SK-N-SH treated with all-trans-retinoic acid at 6 μM for 48 hours (cell line): ENCODE results near the gene MTHFS.

ENCODE experiments used
- ATAC-seq: fragments of 200-7000 bp; cut with Tn5 transposase; 3 replicates; pipeline ENCODE4 v1.9.1; 2020; ENCODE audit warnings: mild to moderate bottlenecking, moderate library complexity
- ARNTL ChIP-seq: fragments of 450-650 bp; formaldehyde crosslinking; IDR thresholded peaks from 2 replicates; pipeline ENCODE4 v1.5.0; 2020; ENCODE audit warnings: low read depth, mild to moderate bottlenecking, moderate library complexity, borderline replicate concordance
- BACH2 ChIP-seq: fragments of 250-450 bp; sonication (Bioruptor Pico); IDR thresholded peaks from 2 replicates; pipeline ENCODE4 v1.9.0; 2021; ENCODE audit warnings: mild to moderate bottlenecking, borderline replicate concordance
- CSDC2 ChIP-seq: fragments of 250-450 bp; sonication (Bioruptor Pico); IDR thresholded peaks from 2 replicates; pipeline ENCODE4 v1.5.0; 2020; ENCODE audit warnings: mild to moderate bottlenecking, moderate library complexity
- ESRRG ChIP-seq: fragments of 250-450 bp; sonication (Bioruptor Pico); IDR thresholded peaks from 2 replicates; pipeline ENCODE4 v1.6.1; 2021; ENCODE audit warnings: mild to moderate bottlenecking
- GLIS3 ChIP-seq: fragments of 250-450 bp; sonication (Bioruptor Pico); IDR thresholded peaks from 2 replicates; pipeline ENCODE4 v1.5.0; 2020; ENCODE audit warnings: mild to moderate bottlenecking, moderate library complexity
- ISL1 ChIP-seq: fragments of 250-450 bp; sonication (Bioruptor Pico); IDR thresholded peaks from 2 replicates; pipeline ENCODE4 v2.1.2; 2022; ENCODE audit warnings: mild to moderate bottlenecking, moderate library complexity
- OSR1 ChIP-seq: fragments of 250-450 bp; sonication (Bioruptor Pico); IDR thresholded peaks from 2 replicates; pipeline ENCODE4 v1.8.0; 2022; ENCODE audit warnings: moderate library complexity, mild to moderate bottlenecking, inconsistent platforms
- PPARA ChIP-seq: fragments of 250-450 bp; sonication (Bioruptor Pico); IDR thresholded peaks from 2 replicates; pipeline ENCODE4 v1.5.0; 2020; ENCODE audit warnings: mild to moderate bottlenecking, borderline replicate concordance
- RARB ChIP-seq: fragments of 250-450 bp; sonication (Bioruptor Pico); IDR thresholded peaks from 2 replicates; pipeline ENCODE4 v1.8.0; 2021; ENCODE audit warnings: mild to moderate bottlenecking, moderate library complexity
- SNAI2 ChIP-seq: fragments of 250-450 bp; sonication (Bioruptor Pico); IDR thresholded peaks from 2 replicates; pipeline ENCODE4 v1.5.0; 2020; ENCODE audit warnings: mild to moderate bottlenecking, moderate library complexity
- TCF4 ChIP-seq: fragments of 250-450 bp; sonication (Bioruptor Pico); IDR thresholded peaks from 2 replicates; pipeline ENCODE4 v1.8.0; 2021; ENCODE audit warnings: mild to moderate bottlenecking, moderate library complexity, borderline replicate concordance
- ZFP3 ChIP-seq: fragments of 250-450 bp; sonication (Bioruptor Pico); IDR thresholded peaks from 2 replicates; pipeline ENCODE4 v1.5.0; 2020; ENCODE audit warnings: mild to moderate bottlenecking, moderate library complexity
- ZFP30 ChIP-seq: fragments of 450-650 bp; formaldehyde crosslinking; IDR thresholded peaks from 2 replicates; pipeline ENCODE4 v1.5.0; 2022; ENCODE audit warnings: mild to moderate bottlenecking, moderate library complexity
- ZNF565 ChIP-seq: fragments of 450-650 bp; formaldehyde crosslinking; conservative IDR thresholded peaks from 2 replicates; pipeline ENCODE4 v1.5.0; 2020; ENCODE audit warnings: low read depth, mild to moderate bottlenecking, moderate library complexity
- ZNF70 ChIP-seq: fragments of 450-650 bp; formaldehyde crosslinking; IDR thresholded peaks from 2 replicates; pipeline ENCODE4 v1.5.0; 2020; ENCODE audit warnings: mild to moderate bottlenecking, moderate library complexity
- ZNF8 ChIP-seq: fragments of 450-650 bp; formaldehyde crosslinking; IDR thresholded peaks from 2 replicates; pipeline ENCODE4 v1.5.0; 2020; ENCODE audit warnings: mild to moderate bottlenecking, moderate library complexity
- TF ChIP-seq, protein P1 (sequence below): fragments of 250-450 bp; sonication (Bioruptor Pico); IDR thresholded peaks from 2 replicates; pipeline ENCODE4 v1.8.0; 2020; ENCODE audit warnings: mild to moderate bottlenecking, moderate library complexity, borderline replicate concordance
- TF ChIP-seq, protein P2 (sequence below): fragments of 250-450 bp; sonication (Bioruptor Pico); IDR thresholded peaks from 2 replicates; pipeline ENCODE4 v1.5.1; 2021; ENCODE audit warnings: mild to moderate bottlenecking, moderate library complexity
- TF ChIP-seq, protein P3 (sequence below): fragments of 250-450 bp; sonication (Bioruptor Pico); IDR thresholded peaks from 2 replicates; pipeline ENCODE4 v1.5.1; 2020; ENCODE audit warnings: low read depth, mild to moderate bottlenecking, moderate library complexity
- TF ChIP-seq, protein P4 (sequence below): fragments of 250-450 bp; sonication (Bioruptor Pico); IDR thresholded peaks from 2 replicates; pipeline ENCODE4 v1.5.0; 2020; ENCODE audit warnings: mild to moderate bottlenecking, moderate library complexity

The MTHFS gene

DNA sequence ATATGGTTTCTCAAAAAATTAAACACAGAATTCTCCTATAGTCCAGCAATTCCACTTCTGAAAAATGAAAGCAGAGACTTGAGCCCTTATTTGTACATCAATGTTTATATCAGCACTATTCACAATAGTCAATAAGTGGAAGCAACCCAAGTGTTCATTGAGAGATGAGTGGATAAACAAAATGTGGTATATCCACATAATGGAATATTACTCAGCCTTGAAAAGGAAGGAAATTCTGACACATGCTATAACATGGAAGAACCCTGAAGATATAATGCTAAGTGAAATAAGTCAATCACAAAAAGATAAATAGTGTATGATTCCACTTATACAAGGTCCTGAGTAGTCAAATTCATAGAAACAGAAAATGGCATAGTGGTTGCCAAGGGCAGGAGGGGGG lies 76.6 kb downstream of the MTHFS start:
- ATAC-seq = no peak
- TF ChIP-seq ZNF8 (peak; percentile 98), ZNF565 (CRISPR knock-in tag) (no peak)

DNA sequence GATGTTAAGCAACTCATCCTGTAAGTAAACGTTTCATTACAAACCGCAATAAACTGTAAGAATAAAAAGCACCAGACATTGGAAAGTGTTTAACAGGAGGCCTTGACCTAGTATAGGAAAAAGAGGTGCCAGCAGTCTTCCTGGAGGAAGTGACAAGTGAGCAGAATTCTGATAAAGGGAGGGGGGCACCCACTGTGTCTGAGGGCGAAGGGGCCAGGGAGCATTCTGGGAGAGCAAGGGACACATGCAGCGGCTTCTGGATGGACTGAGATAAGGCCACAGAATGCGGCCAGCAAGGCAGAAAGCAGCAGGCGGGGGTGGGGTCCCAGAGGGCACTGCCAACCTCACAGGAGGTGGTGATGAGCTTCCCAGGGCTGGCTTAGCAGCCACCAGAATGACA lies 80.2 kb downstream of the MTHFS start:
- TF ChIP-seq GLIS3 (CRISPR knock-in tag) = no peak
- TF ChIP-seq CSDC2 = no peak
- TF ChIP-seq, protein P1, sequence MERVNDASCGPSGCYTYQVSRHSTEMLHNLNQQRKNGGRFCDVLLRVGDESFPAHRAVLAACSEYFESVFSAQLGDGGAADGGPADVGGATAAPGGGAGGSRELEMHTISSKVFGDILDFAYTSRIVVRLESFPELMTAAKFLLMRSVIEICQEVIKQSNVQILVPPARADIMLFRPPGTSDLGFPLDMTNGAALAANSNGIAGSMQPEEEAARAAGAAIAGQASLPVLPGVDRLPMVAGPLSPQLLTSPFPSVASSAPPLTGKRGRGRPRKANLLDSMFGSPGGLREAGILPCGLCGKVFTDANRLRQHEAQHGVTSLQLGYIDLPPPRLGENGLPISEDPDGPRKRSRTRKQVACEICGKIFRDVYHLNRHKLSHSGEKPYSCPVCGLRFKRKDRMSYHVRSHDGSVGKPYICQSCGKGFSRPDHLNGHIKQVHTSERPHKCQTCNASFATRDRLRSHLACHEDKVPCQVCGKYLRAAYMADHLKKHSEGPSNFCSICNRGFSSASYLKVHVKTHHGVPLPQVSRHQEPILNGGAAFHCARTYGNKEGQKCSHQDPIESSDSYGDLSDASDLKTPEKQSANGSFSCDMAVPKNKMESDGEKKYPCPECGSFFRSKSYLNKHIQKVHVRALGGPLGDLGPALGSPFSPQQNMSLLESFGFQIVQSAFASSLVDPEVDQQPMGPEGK (CRISPR knock-in tag) = no peak
- TF ChIP-seq ZFP30 (CRISPR knock-in tag) = no peak
- TF ChIP-seq, protein P2, sequence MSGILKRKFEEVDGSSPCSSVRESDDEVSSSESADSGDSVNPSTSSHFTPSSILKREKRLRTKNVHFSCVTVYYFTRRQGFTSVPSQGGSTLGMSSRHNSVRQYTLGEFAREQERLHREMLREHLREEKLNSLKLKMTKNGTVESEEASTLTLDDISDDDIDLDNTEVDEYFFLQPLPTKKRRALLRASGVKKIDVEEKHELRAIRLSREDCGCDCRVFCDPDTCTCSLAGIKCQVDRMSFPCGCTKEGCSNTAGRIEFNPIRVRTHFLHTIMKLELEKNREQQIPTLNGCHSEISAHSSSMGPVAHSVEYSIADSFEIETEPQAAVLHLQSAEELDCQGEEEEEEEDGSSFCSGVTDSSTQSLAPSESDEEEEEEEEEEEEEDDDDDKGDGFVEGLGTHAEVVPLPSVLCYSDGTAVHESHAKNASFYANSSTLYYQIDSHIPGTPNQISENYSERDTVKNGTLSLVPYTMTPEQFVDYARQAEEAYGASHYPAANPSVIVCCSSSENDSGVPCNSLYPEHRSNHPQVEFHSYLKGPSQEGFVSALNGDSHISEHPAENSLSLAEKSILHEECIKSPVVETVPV (CRISPR knock-in tag) = no peak
- TF ChIP-seq ZFP3 = no peak
- TF ChIP-seq, protein P3, sequence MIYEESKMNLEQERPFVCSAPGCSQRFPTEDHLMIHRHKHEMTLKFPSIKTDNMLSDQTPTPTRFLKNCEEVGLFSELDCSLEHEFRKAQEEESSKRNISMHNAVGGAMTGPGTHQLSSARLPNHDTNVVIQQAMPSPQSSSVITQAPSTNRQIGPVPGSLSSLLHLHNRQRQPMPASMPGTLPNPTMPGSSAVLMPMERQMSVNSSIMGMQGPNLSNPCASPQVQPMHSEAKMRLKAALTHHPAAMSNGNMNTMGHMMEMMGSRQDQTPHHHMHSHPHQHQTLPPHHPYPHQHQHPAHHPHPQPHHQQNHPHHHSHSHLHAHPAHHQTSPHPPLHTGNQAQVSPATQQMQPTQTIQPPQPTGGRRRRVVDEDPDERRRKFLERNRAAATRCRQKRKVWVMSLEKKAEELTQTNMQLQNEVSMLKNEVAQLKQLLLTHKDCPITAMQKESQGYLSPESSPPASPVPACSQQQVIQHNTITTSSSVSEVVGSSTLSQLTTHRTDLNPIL = no peak
- no peak for TF ChIP-seq BACH2 (CRISPR knock-in tag)
- TF ChIP-seq PPARA (CRISPR knock-in tag) = no peak
- TF ChIP-seq RARB (CRISPR knock-in tag) = no peak
- TF ChIP-seq ISL1 = no peak
- TF ChIP-seq, protein P4, sequence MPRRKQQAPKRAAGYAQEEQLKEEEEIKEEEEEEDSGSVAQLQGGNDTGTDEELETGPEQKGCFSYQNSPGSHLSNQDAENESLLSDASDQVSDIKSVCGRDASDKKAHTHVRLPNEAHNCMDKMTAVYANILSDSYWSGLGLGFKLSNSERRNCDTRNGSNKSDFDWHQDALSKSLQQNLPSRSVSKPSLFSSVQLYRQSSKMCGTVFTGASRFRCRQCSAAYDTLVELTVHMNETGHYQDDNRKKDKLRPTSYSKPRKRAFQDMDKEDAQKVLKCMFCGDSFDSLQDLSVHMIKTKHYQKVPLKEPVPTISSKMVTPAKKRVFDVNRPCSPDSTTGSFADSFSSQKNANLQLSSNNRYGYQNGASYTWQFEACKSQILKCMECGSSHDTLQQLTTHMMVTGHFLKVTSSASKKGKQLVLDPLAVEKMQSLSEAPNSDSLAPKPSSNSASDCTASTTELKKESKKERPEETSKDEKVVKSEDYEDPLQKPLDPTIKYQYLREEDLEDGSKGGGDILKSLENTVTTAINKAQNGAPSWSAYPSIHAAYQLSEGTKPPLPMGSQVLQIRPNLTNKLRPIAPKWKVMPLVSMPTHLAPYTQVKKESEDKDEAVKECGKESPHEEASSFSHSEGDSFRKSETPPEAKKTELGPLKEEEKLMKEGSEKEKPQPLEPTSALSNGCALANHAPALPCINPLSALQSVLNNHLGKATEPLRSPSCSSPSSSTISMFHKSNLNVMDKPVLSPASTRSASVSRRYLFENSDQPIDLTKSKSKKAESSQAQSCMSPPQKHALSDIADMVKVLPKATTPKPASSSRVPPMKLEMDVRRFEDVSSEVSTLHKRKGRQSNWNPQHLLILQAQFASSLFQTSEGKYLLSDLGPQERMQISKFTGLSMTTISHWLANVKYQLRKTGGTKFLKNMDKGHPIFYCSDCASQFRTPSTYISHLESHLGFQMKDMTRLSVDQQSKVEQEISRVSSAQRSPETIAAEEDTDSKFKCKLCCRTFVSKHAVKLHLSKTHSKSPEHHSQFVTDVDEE (CRISPR knock-in tag) = no peak
- ATAC-seq = no peak

DNA sequence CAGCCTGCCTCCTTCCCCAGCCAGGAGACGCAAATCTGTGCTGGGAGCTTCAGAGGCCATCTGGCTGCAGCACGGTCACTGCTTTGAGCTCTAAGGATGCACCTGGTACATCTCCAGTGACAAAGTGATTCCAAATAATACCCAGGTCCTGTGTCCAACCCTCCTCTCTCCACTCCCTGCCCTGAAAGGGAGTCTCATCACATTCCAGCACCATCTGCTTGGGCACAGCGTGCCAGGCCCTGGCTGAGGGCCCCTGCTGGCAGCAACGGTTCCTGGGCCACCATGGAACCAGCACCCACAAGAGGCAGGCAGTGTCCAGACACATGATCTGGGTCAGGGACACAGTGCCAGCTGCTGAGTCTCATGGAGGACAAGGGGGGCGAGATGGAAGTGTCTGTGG lies 81.3 kb downstream of the MTHFS start:
- TF ChIP-seq SNAI2 = no peak
- no peak for TF ChIP-seq TCF4 (CRISPR knock-in tag)
- TF ChIP-seq, protein P1 (CRISPR knock-in tag) = no peak
- TF ChIP-seq, protein P2 (CRISPR knock-in tag) = no peak
- TF ChIP-seq ZNF70 = no peak
- ATAC-seq = no peak

DNA sequence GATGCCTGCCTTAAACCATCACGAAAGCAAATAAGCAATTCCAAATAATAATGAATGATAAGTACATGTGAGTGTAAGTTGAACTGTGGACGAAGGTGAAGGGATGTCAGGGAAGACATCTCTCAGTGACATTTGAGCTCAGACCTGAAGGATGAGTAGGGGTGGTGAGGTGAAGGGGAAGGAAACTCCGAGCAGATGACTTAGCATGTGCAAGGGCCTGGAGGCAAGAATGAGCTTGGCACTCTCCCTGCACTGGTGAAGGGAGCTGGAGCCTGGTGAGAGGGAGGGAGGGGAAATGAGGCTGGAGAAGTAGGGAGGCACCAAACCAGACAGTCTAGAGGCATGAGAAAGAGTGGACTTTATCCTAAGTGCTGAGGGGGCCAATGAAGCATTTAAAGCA lies 84.3 kb downstream of the MTHFS start:
- no peak for ATAC-seq
- TF ChIP-seq ARNTL (no peak), PPARA (CRISPR knock-in tag) (no peak), OSR1 (no peak), SNAI2 (no peak), ESRRG (CRISPR knock-in tag) (no peak), ZNF565 (CRISPR knock-in tag) (no peak), GLIS3 (CRISPR knock-in tag) (no peak), TCF4 (CRISPR knock-in tag) (no peak), ZNF70 (no peak), ZFP30 (CRISPR knock-in tag) (no peak)
- TF ChIP-seq, protein P2 (CRISPR knock-in tag) = no peak
- TF ChIP-seq, protein P1 (CRISPR knock-in tag) = no peak
